Fibroblast of the conjunctiva (primary cell): Measurements from ENCODE around the gene OTUB1.

Source experiments
- DNase-seq: peaks from one replicate; pipeline ENCODE4 v3.0.0-alpha.2; 2010; ENCODE audit warnings: low read depth

OTUB1 gene

DNA sequence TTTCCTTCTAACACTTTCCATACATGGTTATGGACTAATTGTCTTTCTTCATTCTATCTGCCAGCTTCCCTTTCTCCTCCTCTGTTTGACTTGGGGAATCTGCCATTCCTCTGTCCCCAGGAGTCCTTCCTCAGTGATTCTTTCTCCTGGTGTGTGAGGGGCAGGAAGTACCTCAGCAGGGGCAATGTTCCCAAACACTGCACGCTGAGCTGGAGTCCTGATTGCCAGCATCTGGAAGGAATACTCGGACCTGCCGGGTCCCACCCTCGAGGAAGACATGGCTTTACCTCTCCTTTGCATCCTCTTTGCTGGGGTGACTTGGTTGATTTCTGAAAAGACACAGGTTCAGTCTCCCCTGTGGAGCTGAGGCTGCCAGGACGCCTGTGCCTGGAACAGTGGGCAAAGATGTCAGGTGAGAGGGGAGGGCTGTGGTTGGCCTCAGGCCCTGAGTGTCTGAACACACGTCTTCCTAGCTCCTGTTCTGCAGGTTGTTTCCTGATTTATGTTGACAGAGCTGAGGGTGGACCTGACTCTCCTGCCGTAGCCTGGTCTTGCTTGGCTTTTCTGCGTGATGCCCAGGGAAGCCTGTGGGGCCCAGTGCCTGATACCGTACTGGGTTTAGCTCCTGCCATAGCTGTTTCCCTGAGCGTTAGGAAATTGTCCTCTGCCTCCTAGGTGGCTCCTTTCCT lies 7.5 kb upstream of the OTUB1 start:
- DNase-seq = no peak

DNA sequence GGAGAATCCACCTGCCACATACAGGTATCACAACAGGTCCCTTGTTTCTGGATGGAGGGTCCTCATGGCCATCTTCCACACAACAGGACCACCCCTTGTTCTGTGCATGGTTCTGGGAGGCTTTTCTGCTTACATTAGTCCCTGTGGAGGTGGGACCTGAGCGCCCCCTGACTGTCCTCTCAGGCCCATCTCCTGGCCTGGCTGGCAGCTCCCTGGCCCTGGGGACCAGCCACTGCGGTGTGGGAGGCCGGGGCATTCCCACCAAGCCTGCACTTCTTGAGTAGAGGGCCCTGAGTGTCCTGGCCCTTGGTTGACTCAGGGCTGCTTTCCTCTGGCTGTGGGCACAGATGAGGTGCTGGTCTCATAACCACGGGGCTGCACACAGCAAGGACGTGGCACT lies 6.8 kb upstream of the OTUB1 start:
- DNase-seq = no peak

DNA sequence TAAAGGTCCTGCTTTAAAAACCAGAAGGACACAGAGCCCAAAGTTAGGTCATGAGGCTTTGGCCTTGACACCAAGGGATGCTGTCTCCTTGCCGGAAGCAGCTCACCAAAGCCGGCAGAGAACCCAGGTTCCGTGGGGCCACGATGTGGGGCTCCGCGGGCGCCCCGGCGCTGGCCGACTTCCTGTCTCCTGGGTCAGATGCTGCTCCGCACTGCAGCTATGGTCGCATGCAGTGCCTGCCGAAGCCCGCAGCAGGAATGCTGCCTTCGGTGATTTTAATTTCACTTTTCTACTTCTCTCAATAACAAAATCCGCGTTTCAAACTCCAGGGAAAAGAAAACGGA lies 454 bp upstream of the OTUB1 start:
- no peak for DNase-seq

DNA sequence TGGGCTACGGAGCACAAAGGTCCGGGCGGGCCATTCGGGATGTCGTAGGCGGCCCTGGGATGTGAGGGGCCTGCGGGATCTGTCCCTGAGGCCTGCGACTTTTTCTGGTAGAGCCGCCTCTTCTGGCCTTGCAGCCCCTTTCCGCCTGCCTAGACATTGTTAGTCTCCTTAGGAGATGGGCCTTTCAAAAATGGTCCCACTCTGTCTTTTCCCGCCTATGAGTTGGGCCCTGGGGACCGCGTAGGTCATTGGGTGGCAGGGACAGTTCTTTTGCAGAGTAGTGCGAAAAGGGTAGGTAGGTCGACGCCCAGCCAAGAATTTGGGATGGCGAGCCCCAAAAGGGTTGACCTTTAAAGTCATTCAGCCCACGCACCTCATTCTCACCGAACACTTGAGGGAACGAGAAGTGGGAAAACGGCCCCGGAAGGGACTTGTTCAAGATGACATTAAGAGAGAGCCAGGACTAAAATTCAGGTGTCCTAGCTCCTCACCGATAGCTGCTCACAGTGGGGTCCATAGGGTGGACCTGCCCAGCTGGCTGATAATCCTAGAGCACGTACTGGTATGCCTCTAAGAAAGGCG lies 785 bp downstream of the OTUB1 start:
- no peak for DNase-seq

GRCh38 chr11:63991558-63991957 lies 5.3 kb downstream of the OTUB1 start:
- DNase-seq = no peak

DNA sequence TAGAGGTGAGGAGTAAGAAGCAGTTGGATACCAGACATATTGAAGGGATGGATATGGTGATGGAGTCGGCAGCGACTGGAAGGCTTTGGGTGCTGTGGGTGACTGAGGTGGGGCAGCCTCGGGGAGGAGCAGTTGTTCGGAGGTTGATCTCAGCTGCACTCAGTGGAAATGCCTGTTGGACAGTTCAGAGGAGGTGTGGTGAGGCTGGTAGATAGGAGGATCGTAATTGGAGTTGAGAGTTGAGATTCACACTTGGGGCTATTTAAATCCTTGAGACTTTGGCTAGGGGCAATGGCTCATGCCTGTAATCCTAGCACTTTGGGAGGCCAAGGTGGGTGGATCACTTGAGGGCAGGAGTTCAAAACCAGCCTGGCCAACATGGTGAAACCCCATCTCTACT lies 6.9 kb downstream of the OTUB1 start:
- no peak for DNase-seq

DNA sequence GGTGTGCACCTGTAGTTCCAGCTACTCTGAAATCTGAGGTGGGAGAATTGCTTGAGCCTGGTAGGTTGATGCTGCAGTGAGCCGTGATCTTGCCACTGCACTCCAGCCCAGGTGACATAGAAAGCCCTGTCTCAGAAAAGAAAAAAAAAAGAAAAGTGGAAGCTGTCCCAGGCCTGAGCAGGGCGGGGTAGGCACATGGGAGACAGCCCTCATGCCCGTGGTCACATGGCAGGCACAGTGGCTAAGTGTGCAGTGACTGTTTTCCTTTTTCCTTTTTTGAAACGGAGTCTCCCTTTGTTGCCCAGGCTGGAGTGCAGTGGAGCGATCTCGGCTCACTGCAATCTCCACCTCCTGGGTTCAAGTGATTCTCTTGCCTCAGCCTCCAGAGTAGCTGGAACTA lies 7.8 kb downstream of the OTUB1 start:
- no peak for DNase-seq

- DNase-seq = no peak
Measured at GRCh38 chr11:63996512-63996911, 10.3 kb downstream of the OTUB1 start.

GRCh38 chr11:63997104-63997700 lies 11.0 kb downstream of the OTUB1 start:
- no peak for DNase-seq

GRCh38 chr11:63997801-63998337 lies 11.6 kb downstream of the OTUB1 start:
- DNase-seq = no peak

GRCh38 chr11:63998558-63999348 lies 12.5 kb downstream of the OTUB1 start:
- DNase-seq = no peak

- DNase-seq = peak; percentile 33
Measured at GRCh38 chr11:63999349-64000025, 13.2 kb downstream of the OTUB1 start.

- DNase-seq = peak; percentile 46
Measured at GRCh38 chr11:64000026-64000739, 13.9 kb downstream of the OTUB1 start.

GRCh38 chr11:64000740-64001483 lies 14.7 kb downstream of the OTUB1 start:
- no peak for DNase-seq

DNA sequence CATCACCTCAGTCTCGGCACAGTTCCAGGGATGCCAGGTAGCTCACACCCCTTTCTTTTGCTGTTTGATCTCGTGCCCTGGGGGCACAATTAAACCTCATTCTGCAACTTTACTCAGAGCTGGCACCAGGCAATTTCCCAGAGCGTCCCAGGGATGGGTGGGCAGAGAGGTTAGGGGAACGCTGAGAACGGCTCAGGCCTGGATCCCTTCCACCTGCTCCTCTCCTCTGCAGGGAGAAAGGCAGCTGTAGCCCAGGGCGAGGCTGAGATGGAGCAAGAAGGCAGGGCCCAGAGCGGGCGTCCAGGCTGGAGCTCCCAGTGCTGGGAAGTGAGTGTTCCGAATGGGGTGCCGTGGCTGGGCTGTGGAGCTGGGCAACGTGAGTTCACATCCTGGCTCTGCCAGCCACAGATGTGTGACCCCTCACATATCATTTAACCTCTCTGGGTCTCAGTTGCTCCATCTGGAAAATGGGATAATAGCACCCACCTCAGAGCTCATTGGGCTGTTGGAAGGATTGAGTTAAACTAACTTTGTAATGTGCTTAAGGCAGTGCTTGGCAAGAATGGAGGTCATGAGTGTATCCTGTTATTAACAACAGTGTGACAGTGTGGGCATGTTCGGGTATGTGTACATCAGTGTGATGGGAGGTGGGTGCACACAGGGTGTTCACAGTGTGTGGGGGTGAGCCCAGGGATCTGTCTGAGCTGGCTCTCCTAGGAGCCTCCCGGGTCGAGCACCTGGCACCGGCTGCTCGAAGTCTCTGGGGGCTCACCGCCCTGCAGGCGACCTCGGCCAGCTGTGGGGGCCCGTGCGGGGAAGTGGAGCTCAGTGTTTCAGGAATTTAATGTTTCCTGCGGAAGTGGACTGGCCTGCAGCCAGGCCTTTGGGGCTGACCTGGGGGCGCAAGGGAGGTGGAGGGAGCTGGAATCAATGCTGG lies 15.5 kb downstream of the OTUB1 start:
- DNase-seq = no peak

DNA sequence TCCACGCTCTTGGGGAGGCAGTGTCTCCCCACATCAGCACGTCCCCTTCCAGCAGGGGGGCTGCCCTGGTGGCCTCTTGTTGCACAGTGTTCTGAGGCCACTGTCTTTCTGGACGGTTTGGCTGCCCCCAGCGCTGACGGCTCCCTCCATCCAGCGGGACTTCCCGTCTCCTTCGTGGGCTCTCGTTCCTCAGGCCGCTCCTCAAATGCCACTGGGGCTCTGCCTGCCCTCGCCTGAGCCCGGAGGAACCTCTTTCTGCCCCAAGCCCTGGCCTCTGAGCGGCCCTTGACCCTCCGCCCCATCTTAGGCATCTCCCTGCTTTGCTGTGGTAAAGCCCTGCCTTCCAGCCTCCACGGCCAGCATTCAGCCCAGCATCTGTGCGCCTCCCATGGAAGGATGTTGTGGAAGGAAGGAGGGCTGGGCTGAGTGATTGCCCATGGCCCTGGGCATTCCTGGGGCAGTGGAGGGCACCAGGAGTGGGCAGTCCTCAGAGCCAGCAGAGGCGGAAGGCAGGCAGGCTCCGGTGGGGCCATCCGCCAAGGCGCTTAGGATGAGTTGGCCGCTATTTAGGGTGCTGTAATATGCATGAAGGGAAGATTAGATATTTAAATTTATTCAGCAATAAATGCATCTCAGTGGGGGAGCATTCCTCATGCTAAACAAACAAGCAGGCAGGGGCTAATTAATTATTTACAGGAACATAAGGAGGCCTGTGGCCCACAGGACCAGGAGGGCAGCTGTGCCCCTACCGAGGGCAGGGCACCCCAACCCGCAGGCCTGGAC lies 17.8 kb downstream of the OTUB1 start:
- no peak for DNase-seq

DNA sequence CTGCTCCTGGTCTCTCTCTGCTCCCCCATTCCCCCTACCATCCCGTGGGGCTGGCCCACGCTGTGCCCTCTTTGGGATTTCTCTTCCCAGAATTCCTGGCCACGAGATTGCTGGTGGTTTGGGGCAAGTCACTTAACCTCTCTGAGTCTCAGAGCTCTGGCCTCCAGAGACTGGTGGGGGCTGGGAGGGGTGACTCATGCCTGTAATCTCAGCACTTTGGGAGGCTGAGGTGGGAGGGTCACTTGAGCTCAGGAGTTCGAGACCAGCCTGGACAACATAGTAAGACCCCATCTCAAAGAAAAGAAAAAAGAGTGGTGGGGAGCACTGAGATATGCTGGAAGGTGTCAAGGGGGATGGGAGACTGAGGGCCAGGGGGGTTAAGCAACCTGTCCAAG lies 18.3 kb downstream of the OTUB1 start:
- no peak for DNase-seq

DNA sequence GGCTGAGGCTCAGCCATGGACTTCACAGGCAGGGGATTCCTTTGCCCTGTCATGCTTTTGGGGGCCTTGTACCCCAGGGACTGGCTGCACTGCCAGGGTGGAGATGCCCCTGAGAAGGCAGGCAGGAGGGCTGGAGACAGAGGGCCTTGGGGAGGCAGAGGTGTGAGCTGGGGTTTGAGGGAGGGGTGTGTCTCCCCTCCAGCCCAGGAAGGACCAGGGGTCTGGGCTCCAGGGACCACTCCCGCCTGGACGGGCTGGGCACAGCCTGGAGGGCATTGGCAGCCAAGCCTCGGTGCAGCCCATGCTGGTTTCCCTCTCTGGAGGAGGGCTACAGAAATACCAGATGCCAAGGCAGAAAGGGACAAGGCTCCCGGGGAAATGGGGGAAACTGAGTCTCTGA lies 19.5 kb downstream of the OTUB1 start:
- no peak for DNase-seq

GRCh38 chr11:64006398-64006797 lies 20.2 kb downstream of the OTUB1 start:
- no peak for DNase-seq
